GM18907 (cell line): ENCODE measurements around the gene LY86.

Experiments used
- ATAC-seq: cut with Tn5 transposase; IDR thresholded peaks from one replicate; pipeline ENCODE4 v1.9.1; 2021; ENCODE audit warnings: mild to moderate bottlenecking, moderate library complexity; ENCODE audit not compliant: unreplicated experiment

LY86 gene

GRCh38 chr6:6679633-6680032 lies 91.1 kb downstream of the LY86 start:
- no peak for ATAC-seq

- no peak for ATAC-seq
Observed at GRCh38 chr6:6680526-6680925, 92.0 kb downstream of the LY86 start.

- ATAC-seq, result no peak
Observed at GRCh38 chr6:6681075-6681849, 92.7 kb downstream of the LY86 start.

GRCh38 chr6:6682225-6682624 lies 93.7 kb downstream of the LY86 start:
- ATAC-seq, result no peak

- ATAC-seq, result peak; percentile 86
Observed at GRCh38 chr6:6683969-6684833, 95.7 kb downstream of the LY86 start.

- ATAC-seq, result no peak
Observed at GRCh38 chr6:6685249-6686040, 96.9 kb downstream of the LY86 start.

- no peak for ATAC-seq
Observed at GRCh38 chr6:6686176-6686575, 97.7 kb downstream of the LY86 start.

- no peak for ATAC-seq
Observed at GRCh38 chr6:6686748-6687601, 98.5 kb downstream of the LY86 start.

- ATAC-seq, result no peak
Observed at GRCh38 chr6:6688283-6688682, 99.8 kb downstream of the LY86 start.

- ATAC-seq, result no peak
Observed at GRCh38 chr6:6688951-6689350, 100.4 kb downstream of the LY86 start.

GRCh38 chr6:6689400-6690143 lies 101.1 kb downstream of the LY86 start:
- no peak for ATAC-seq

GRCh38 chr6:6690144-6690483 lies 101.6 kb downstream of the LY86 start:
- ATAC-seq, result no peak

GRCh38 chr6:6694368-6694780 lies 105.9 kb downstream of the LY86 start:
- ATAC-seq, result no peak

GRCh38 chr6:6694825-6695624 lies 106.5 kb downstream of the LY86 start:
- ATAC-seq, result no peak

- ATAC-seq, result no peak
Observed at GRCh38 chr6:6695625-6696276, 107.2 kb downstream of the LY86 start.

GRCh38 chr6:6696867-6697531 lies 108.5 kb downstream of the LY86 start:
- no peak for ATAC-seq

- ATAC-seq, result no peak
Observed at GRCh38 chr6:6697620-6698019, 109.1 kb downstream of the LY86 start.
